OCI-LY3 (cell line): ENCODE measurements around the gene PPAT.

Source experiments
- H2AFZ ChIP-seq: fragments of 200-600, 300-600 bp; shearing (Covaris generic); 2 replicates; pipeline ENCODE4 v1.6.0; 2014; ENCODE audit warnings: antibody characterized with exemption, low read depth, low read length
- H3K27ac ChIP-seq: fragments of 200-600, 300-600 bp; sonication (generic); 2 replicates; pipeline ENCODE4 v1.5.1; 2014; ENCODE audit warnings: mild to moderate bottlenecking, low read length, moderate library complexity, mixed read lengths
- H3K27me3 ChIP-seq: fragments of 200-600, 300-600 bp; sonication (generic); 2 replicates; pipeline ENCODE4 v1.6.1; 2014; ENCODE audit warnings: low read depth, low read length, mixed read lengths
- H3K36me3 ChIP-seq: fragments of 200-600, 300-600 bp; sonication (generic); replicated peaks from 2 replicates; pipeline ENCODE3; 2014; ENCODE audit warnings: low read depth, low read length, mixed read lengths
- H3K4me1 ChIP-seq: fragments of 300-600, 200-600 bp; sonication (generic); 2 replicates; pipeline ENCODE4 v1.6.1; 2014; ENCODE audit warnings: low read length, mixed read lengths
- H3K4me2 ChIP-seq: fragments of 200-600, 300-600 bp; sonication (generic); 2 replicates; pipeline ENCODE4 v1.6.1; 2014; ENCODE audit warnings: low read length, mixed read lengths
- H3K4me3 ChIP-seq: fragments of 300-600, 200-600 bp; sonication (generic); 2 replicates; pipeline ENCODE4 v1.5.1; 2014; ENCODE audit warnings: antibody characterized with exemption, mild to moderate bottlenecking, low read length, moderate library complexity
- H3K79me2 ChIP-seq: fragments of 300-600, 200-600 bp; shearing (Covaris generic); 2 replicates; pipeline ENCODE4 v1.6.1; 2014; ENCODE audit warnings: mild to moderate bottlenecking, low read length, mixed read lengths
- H3K9ac ChIP-seq: fragments of 300-600, 200-600 bp; shearing (Covaris generic); 2 replicates; pipeline ENCODE4 v1.6.0; 2014; ENCODE audit warnings: mild to moderate bottlenecking, low read length, moderate library complexity
- H3K9me3 ChIP-seq: fragments of 200-600, 300-600 bp; shearing (Covaris generic); 2 replicates; pipeline ENCODE4 v1.6.1; 2014; ENCODE audit warnings: low read length, mixed read lengths; ENCODE audit not compliant: insufficient read depth
- H4K20me1 ChIP-seq: fragments of 200-600, 300-600 bp; sonication (generic); 2 replicates; pipeline ENCODE4 v1.6.1; 2016; ENCODE audit warnings: low read length, mixed read lengths; ENCODE audit not compliant: insufficient read depth
- EZH2phosphoT487 ChIP-seq: fragments of 200-600 bp; shearing (Covaris generic); IDR thresholded peaks from 2 replicates; pipeline ENCODE4 v1.6.1; 2018; ENCODE audit warnings: antibody characterized with exemption, mixed run types, low read depth
- TF ChIP-seq, protein P1 (sequence below): fragments of 200-600, 300-600 bp; sonication (generic); IDR thresholded peaks from 2 replicates; pipeline ENCODE4 v1.5.1; 2014; ENCODE audit warnings: antibody characterized with exemption, low read length, low read depth

PPAT gene

DNA sequence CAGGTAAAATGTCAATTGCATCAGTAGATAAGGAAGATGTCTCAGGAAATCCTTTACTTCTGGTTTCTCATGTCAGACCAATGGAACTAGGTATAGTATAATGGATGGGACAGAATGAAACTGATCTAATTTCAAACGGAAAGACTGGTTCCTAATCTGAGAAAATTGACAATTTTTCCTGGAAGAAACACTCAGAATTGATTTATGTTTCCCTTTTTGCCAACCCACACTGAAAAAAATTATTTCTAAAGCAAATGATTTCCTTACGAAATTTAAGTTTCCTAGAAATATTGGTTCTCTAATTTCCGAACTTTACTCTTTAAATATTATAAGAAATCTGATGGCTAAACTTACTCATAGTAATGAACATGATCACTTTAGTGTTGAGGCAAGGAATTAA, 19.1 kb downstream of the PPAT start:
- no peak overlapping the region for H3K4me2 ChIP-seq
- peaks cover 13% of the 10 kb centered on the region for H3K36me3 ChIP-seq
- no peaks in the 10 kb centered on the region for H3K9me3 ChIP-seq
- TF ChIP-seq, protein P1, sequence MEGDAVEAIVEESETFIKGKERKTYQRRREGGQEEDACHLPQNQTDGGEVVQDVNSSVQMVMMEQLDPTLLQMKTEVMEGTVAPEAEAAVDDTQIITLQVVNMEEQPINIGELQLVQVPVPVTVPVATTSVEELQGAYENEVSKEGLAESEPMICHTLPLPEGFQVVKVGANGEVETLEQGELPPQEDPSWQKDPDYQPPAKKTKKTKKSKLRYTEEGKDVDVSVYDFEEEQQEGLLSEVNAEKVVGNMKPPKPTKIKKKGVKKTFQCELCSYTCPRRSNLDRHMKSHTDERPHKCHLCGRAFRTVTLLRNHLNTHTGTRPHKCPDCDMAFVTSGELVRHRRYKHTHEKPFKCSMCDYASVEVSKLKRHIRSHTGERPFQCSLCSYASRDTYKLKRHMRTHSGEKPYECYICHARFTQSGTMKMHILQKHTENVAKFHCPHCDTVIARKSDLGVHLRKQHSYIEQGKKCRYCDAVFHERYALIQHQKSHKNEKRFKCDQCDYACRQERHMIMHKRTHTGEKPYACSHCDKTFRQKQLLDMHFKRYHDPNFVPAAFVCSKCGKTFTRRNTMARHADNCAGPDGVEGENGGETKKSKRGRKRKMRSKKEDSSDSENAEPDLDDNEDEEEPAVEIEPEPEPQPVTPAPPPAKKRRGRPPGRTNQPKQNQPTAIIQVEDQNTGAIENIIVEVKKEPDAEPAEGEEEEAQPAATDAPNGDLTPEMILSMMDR, result no peak
- no peak for TF ChIP-seq EZH2phosphoT487
- no peak overlapping the region for H3K4me3 ChIP-seq
- peaks cover 56% of the 10 kb centered on the region for H4K20me1 ChIP-seq
- no peak overlapping the region for H2AFZ ChIP-seq
- H3K4me1 ChIP-seq, result peaks cover 18% of the 10 kb centered on the region
- H3K27ac ChIP-seq, result no peak overlapping the region
- H3K9ac ChIP-seq, result no peak overlapping the region
- H3K79me2 ChIP-seq, result peaks cover 100% of the 10 kb centered on the region
- no peaks in the 10 kb centered on the region for H3K27me3 ChIP-seq

DNA sequence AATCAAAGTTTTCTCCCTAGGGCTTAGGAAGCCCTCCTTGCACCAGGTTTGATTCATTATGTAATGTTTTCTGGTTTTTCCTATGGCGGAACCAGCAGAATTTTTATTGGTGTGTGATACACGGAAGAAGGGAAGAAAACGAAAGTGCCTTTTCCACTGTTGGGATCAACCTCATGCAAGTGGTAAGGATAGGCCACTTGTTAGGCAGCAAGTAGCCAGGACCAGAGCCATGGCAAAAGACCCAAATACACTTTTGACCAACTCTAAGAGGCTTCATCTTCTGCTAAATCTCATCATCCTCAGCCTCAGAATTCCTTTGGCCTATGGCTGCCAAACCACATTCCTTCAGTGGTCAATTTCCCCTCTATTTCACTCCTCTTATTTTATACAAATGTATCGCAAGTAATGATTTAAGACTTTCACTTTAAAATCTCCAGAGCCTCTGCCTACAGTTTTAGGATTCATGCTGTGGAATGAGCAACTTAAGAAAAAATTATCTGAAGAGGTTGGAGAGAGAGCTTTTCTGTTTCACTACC, 21.2 kb downstream of the PPAT start:
- no peak overlapping the region for H3K4me2 ChIP-seq
- TF ChIP-seq EZH2phosphoT487, result no peak
- TF ChIP-seq, protein P1, result no peak
- H3K9me3 ChIP-seq, result no peaks in the 10 kb centered on the region
- H3K79me2 ChIP-seq, result peaks cover 100% of the 10 kb centered on the region
- H3K4me3 ChIP-seq, result no peak overlapping the region
- H3K9ac ChIP-seq, result no peak overlapping the region
- H3K27me3 ChIP-seq, result no peaks in the 10 kb centered on the region
- peaks cover 12% of the 10 kb centered on the region for H3K4me1 ChIP-seq
- no peak overlapping the region for H2AFZ ChIP-seq
- peaks cover 8% of the 10 kb centered on the region for H3K36me3 ChIP-seq
- H4K20me1 ChIP-seq, result peaks cover 46% of the 10 kb centered on the region
- H3K27ac ChIP-seq, result no peak overlapping the region

DNA sequence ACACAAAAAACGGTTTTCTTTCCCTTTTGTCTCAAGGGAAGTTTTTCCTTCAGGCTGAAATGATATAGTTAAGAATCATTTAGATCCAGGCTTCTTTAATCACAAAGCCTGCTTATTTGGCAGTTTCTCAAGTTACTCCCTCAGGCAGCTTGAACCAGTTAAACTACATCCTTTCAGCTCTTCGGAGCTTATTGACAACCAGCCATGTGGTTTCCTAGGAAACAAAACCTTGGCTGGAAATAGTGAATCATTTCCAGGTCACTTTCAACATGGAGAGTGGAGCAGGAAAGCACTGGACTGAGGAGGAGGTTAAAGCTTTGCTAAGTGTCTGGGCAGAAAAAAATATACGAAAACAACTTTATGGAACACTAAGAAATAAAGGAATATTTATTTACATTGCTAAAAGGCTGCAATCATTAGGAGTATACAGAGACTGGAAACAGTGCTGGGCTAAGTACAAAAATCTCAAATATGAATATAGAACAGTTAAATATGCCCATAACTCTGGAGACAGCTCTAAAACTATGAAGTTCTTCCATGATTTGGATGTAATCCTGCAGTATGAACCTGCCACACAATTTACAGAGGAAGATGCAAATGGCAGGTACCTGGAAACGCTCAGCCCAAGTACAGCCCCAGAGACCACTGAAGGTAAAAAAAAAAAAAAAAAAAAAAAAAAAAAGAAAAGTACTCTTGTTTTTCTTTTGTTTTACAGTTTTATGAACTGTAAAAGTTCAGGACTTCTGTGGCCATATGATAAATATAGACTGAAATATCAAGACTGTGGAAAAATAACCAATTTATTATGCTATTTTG, 25.0 kb downstream of the PPAT start:
- Histone ChIP-seq H3K9me3 (no peaks in the 10 kb centered on the region), H3K4me1 (peaks cover 12% of the 10 kb centered on the region), H4K20me1 (peaks cover 40% of the 10 kb centered on the region), H3K4me3 (no peak overlapping the region), H3K27me3 (no peaks in the 10 kb centered on the region), H3K79me2 (peaks cover 90% of the 10 kb centered on the region), H3K27ac (no peak overlapping the region), H3K4me2 (no peak overlapping the region), H3K36me3 (peaks cover 26% of the 10 kb centered on the region), H3K9ac (no peak overlapping the region), H2AFZ (no peak overlapping the region)
- TF ChIP-seq, protein P1, result no peak
- no peak for TF ChIP-seq EZH2phosphoT487

DNA sequence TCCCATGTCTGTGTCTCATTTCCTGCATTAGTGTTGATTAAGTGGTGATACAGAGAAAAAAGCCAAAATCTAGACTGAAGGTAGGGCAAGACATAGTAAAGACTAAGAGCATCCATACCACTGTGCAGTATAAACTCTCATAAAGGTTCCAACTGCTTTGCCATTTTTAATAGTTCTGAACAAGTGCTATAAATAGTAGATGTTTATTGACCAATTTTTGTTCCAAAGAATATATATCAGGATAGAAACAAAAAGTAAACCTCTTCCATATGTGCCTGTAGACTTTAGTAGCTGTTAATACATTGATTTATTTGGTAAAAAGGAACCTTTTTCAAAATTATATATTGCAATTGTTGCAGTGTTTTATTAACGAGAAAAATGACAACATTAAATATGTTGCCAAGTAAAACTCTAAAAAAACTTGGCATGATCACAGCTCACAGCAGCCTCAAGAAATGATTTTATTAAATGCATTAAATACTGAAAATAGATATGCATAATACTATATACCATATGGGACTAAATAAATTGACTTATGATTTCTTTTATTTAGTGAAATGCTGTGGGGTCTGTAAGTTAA, 25.8 kb downstream of the PPAT start:
- Histone ChIP-seq H3K4me2 (no peak overlapping the region), H4K20me1 (peaks cover 40% of the 10 kb centered on the region), H3K27me3 (no peaks in the 10 kb centered on the region), H3K36me3 (peaks cover 30% of the 10 kb centered on the region), H3K4me1 (peaks cover 12% of the 10 kb centered on the region), H2AFZ (no peak overlapping the region), H3K27ac (no peak overlapping the region), H3K9ac (no peak overlapping the region), H3K9me3 (no peaks in the 10 kb centered on the region), H3K79me2 (peaks cover 84% of the 10 kb centered on the region), H3K4me3 (no peak overlapping the region)
- TF ChIP-seq EZH2phosphoT487, result no peak
- TF ChIP-seq, protein P1, result no peak
